ENCODE results near the gene CFAP251. TPM values are rescaled to one million over a fixed set of nuclear protein-coding genes. Genes with fewer than 3 reads are reported as not detected.
A peak's percentile ranks its signal among the peaks of the same experiment; 100 is the strongest.

Gene CFAP251
- total RNA-seq, 1 donor from 2014 or later, result 2.9 TPM

GRCh38 chr12:121949648-121950397, 31.4 kb downstream of the CFAP251 start:
- no peak for DNase-seq

GRCh38 chr12:121953117-121953692, 34.8 kb downstream of the CFAP251 start:
- no peak for DNase-seq

GRCh38 chr12:121953695-121954094, 35.3 kb downstream of the CFAP251 start:
- no peak for DNase-seq

GRCh38 chr12:121955258-121956237, 37.2 kb downstream of the CFAP251 start:
- DNase-seq, result peak; percentile 66

GRCh38 chr12:121957861-121958515, 39.6 kb downstream of the CFAP251 start:
- DNase-seq, result no peak

GRCh38 chr12:121958541-121959240, 40.3 kb downstream of the CFAP251 start:
- DNase-seq, result no peak

GRCh38 chr12:121960541-121960940, 42.1 kb downstream of the CFAP251 start:
- DNase-seq, result no peak

GRCh38 chr12:121961195-121961879, 42.9 kb downstream of the CFAP251 start:
- DNase-seq, result no peak

- DNase-seq, result no peak
Observed at GRCh38 chr12:121963341-121964018, 45.1 kb downstream of the CFAP251 start.

- peak; percentile 27 for DNase-seq
Observed at GRCh38 chr12:121964813-121965643, 46.6 kb downstream of the CFAP251 start.

GRCh38 chr12:121966959-121967358, 48.6 kb downstream of the CFAP251 start:
- no peak for DNase-seq

GRCh38 chr12:121968876-121969275, 50.5 kb downstream of the CFAP251 start:
- DNase-seq, result no peak

- DNase-seq, result no peak
Observed at GRCh38 chr12:121969726-121970125, 51.3 kb downstream of the CFAP251 start.

GRCh38 chr12:121970581-121971300, 52.3 kb downstream of the CFAP251 start:
- no peak for DNase-seq

- no peak for DNase-seq
Observed at GRCh38 chr12:121974026-121974985, 55.9 kb downstream of the CFAP251 start.

GRCh38 chr12:121975021-121975420, 56.6 kb downstream of the CFAP251 start:
- DNase-seq, result no peak

GRCh38 chr12:121976950-121977349, 58.6 kb downstream of the CFAP251 start:
- DNase-seq, result no peak

Measured in dermis blood vessel endothelial cell (primary cell).